GM12875 (cell line): ENCODE measurements around the gene SUGCT.

Source experiments
- H3K4me3 ChIP-seq: one replicate; pipeline ENCODE4 v1.5.1; 2011; ENCODE audit warnings: low read depth, low read length, control low read depth
- TF ChIP-seq, protein P1 (sequence below): IDR thresholded peaks from 2 replicates; pipeline ENCODE4 v1.5.1; 2011; ENCODE audit warnings: low read depth, mild to moderate bottlenecking, control low read depth, inconsistent platforms, low read length, moderate library complexity, borderline replicate concordance; ENCODE audit not compliant: insufficient read depth

The SUGCT gene

GRCh38 chr7:40903872-40904271 lies 769.1 kb downstream of the SUGCT start:
- no peak overlapping the region for H3K4me3 ChIP-seq
- TF ChIP-seq, protein P1, sequence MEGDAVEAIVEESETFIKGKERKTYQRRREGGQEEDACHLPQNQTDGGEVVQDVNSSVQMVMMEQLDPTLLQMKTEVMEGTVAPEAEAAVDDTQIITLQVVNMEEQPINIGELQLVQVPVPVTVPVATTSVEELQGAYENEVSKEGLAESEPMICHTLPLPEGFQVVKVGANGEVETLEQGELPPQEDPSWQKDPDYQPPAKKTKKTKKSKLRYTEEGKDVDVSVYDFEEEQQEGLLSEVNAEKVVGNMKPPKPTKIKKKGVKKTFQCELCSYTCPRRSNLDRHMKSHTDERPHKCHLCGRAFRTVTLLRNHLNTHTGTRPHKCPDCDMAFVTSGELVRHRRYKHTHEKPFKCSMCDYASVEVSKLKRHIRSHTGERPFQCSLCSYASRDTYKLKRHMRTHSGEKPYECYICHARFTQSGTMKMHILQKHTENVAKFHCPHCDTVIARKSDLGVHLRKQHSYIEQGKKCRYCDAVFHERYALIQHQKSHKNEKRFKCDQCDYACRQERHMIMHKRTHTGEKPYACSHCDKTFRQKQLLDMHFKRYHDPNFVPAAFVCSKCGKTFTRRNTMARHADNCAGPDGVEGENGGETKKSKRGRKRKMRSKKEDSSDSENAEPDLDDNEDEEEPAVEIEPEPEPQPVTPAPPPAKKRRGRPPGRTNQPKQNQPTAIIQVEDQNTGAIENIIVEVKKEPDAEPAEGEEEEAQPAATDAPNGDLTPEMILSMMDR, result no peak

DNA sequence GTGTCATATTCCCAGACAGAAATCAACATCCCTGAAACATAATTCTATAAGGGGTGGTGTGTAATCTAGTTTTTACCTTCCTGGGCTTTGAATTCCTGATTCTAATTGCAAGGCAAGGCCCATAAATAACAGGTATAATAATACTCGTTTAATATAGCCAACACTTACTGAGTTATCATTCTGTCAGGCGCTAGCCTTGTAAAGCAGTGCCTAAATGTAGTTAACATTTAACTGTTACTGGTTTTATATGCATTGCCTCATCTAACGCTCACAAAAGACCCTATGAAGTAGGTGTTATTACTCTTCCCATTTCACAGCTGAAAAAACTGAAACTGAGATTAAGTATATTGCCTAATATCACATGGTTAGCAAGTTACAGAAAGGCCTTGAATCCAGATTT lies 772.5 kb downstream of the SUGCT start:
- TF ChIP-seq, protein P1, result no peak
- no peak overlapping the region for H3K4me3 ChIP-seq

- H3K4me3 ChIP-seq, result no peak overlapping the region
- TF ChIP-seq, protein P1, result no peak
Observed at GRCh38 chr7:40909346-40909980, 774.7 kb downstream of the SUGCT start.
